ENCODE measurements around the gene CDADC1.

The CDADC1 gene

GRCh38 chr13:49340161-49340560 lies 92.4 kb downstream of the CDADC1 start:
- Histone ChIP-seq H3K4me2 (ENCODE audit: low read length) (no peak overlapping the region), H3K4me1 (ENCODE audit: low read length) (no peaks in the 10 kb centered on the region), H3K36me3 (replicated peaks; ENCODE audit: low read depth, low read length) (no peaks in the 10 kb centered on the region), H2AFZ (ENCODE audit: low read depth, low read length) (no peak overlapping the region), H3K27me3 (ENCODE audit: low read depth, low read length) (no peaks in the 10 kb centered on the region), H3K9ac (ENCODE audit: low read length) (no peak overlapping the region), H4K20me1 (ENCODE audit: insufficient read depth, low read length) (no peaks in the 10 kb centered on the region), H3K27ac (ENCODE audit: low read length) (no peak overlapping the region), H3K9me3 (ENCODE audit: insufficient read depth, low read length) (no peaks in the 10 kb centered on the region), H3K4me3 (ENCODE audit: low read length) (no peak overlapping the region), H3K79me2 (ENCODE audit: low read length) (no peaks in the 10 kb centered on the region)
- TF ChIP-seq EZH2phosphoT487 (IDR thresholded peaks at IDR 0.05; ENCODE audit: low read depth) (no peak), CTCF (IDR thresholded peaks at IDR 0.05; ENCODE audit: low read depth, low read length) (no peak)

GRCh38 chr13:49341517-49341916 lies 93.8 kb downstream of the CDADC1 start:
- H3K4me2 ChIP-seq (ENCODE audit: low read length) = no peak overlapping the region
- no peaks in the 10 kb centered on the region for H3K4me1 ChIP-seq (ENCODE audit: low read length)
- no peaks in the 10 kb centered on the region for H4K20me1 ChIP-seq (ENCODE audit: insufficient read depth, low read length)
- no peak overlapping the region for H3K27ac ChIP-seq (ENCODE audit: low read length)
- H3K9ac ChIP-seq (ENCODE audit: low read length) = no peak overlapping the region
- no peaks in the 10 kb centered on the region for H3K36me3 ChIP-seq (replicated peaks; ENCODE audit: low read depth, low read length)
- H3K9me3 ChIP-seq (ENCODE audit: insufficient read depth, low read length) = no peaks in the 10 kb centered on the region
- H3K4me3 ChIP-seq (ENCODE audit: low read length) = no peak overlapping the region
- no peaks in the 10 kb centered on the region for H3K79me2 ChIP-seq (ENCODE audit: low read length)
- no peak overlapping the region for H2AFZ ChIP-seq (ENCODE audit: low read depth, low read length)
- no peak for TF ChIP-seq CTCF (IDR thresholded peaks at IDR 0.05; ENCODE audit: low read depth, low read length)
- TF ChIP-seq EZH2phosphoT487 (IDR thresholded peaks at IDR 0.05; ENCODE audit: low read depth) = no peak
- no peaks in the 10 kb centered on the region for H3K27me3 ChIP-seq (ENCODE audit: low read depth, low read length)

DNA sequence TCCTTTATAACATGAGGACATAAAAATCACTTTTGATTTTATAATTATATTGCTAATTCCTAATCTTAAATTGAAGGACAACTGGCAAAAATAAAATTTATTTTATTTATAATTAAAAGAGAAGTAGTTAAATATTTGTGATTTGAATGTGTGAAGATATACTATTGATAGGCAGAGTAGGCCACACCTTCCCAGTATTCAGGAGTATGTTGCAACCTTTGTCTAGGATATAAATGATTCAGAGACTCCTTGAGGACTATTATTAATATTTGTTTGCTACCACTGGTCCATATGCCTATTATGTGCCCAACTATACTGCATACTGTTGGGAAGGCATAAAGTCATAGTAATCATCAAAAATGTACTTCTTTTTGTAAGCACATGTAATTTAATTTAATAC lies 94.2 kb downstream of the CDADC1 start:
- TF ChIP-seq CTCF (IDR thresholded peaks at IDR 0.05; ENCODE audit: low read depth, low read length) (no peak), EZH2phosphoT487 (IDR thresholded peaks at IDR 0.05; ENCODE audit: low read depth) (no peak)
- H3K36me3 ChIP-seq (replicated peaks; ENCODE audit: low read depth, low read length) = no peaks in the 10 kb centered on the region
- no peaks in the 10 kb centered on the region for H3K79me2 ChIP-seq (ENCODE audit: low read length)
- H3K9ac ChIP-seq (ENCODE audit: low read length) = no peak overlapping the region
- H4K20me1 ChIP-seq (ENCODE audit: insufficient read depth, low read length) = no peaks in the 10 kb centered on the region
- H3K9me3 ChIP-seq (ENCODE audit: insufficient read depth, low read length) = no peaks in the 10 kb centered on the region
- no peaks in the 10 kb centered on the region for H3K27me3 ChIP-seq (ENCODE audit: low read depth, low read length)
- H3K4me2 ChIP-seq (ENCODE audit: low read length) = no peak overlapping the region
- H3K27ac ChIP-seq (ENCODE audit: low read length) = no peak overlapping the region
- H2AFZ ChIP-seq (ENCODE audit: low read depth, low read length) = no peak overlapping the region
- no peak overlapping the region for H3K4me3 ChIP-seq (ENCODE audit: low read length)
- H3K4me1 ChIP-seq (ENCODE audit: low read length) = no peaks in the 10 kb centered on the region

GRCh38 chr13:49342454-49342853 lies 94.7 kb downstream of the CDADC1 start:
- Histone ChIP-seq H3K4me1 (ENCODE audit: low read length) (no peaks in the 10 kb centered on the region), H2AFZ (ENCODE audit: low read depth, low read length) (no peak overlapping the region), H3K79me2 (ENCODE audit: low read length) (no peaks in the 10 kb centered on the region), H3K36me3 (replicated peaks; ENCODE audit: low read depth, low read length) (no peaks in the 10 kb centered on the region), H4K20me1 (ENCODE audit: insufficient read depth, low read length) (no peaks in the 10 kb centered on the region), H3K4me3 (ENCODE audit: low read length) (no peak overlapping the region), H3K4me2 (ENCODE audit: low read length) (no peak overlapping the region), H3K27me3 (ENCODE audit: low read depth, low read length) (no peaks in the 10 kb centered on the region), H3K9ac (ENCODE audit: low read length) (no peak overlapping the region), H3K9me3 (ENCODE audit: insufficient read depth, low read length) (no peaks in the 10 kb centered on the region), H3K27ac (ENCODE audit: low read length) (no peak overlapping the region)
- TF ChIP-seq CTCF (IDR thresholded peaks at IDR 0.05; ENCODE audit: low read depth, low read length) = no peak
- TF ChIP-seq EZH2phosphoT487 (IDR thresholded peaks at IDR 0.05; ENCODE audit: low read depth) = no peak

Measured in OCI-LY3 (cell line).